ENCODE data around the gene EGFL6. TPM values are rescaled to one million over a fixed set of nuclear protein-coding genes. Genes with fewer than 3 reads are reported as not detected.

EGFL6 gene
- total and polyA plus RNA-seq, 2 of the 4 experiments (the other 2 are of a cell fraction), result not detected

DNA sequence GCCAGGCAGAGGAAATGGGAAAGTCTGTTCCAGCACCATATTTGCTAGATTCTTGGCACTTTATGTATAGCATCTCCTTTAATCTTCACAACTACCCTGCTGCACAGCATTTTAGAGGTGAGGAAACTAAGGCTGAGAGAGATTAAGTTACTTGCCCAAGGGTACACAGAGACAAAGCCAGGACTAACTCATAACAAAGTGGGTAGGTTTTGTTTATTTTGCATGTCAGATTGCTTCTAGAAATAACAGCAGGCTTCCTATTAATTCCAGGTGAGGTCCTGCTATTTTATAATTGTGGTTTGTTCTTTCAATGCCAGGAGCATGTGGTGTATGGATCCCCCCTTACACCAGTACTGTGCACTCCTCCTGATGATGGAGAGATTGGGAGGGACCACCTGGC is 98.5 kb downstream of the EGFL6 start:
- CTCF ChIA-PET, result no interaction called here
- Histone ChIP-seq H4K20me1 (ENCODE audit: insufficient read depth, low read length) (no peaks in the 10 kb centered on the region), H4K8ac (ENCODE audit: low read depth in 2 of 2, low read length in 2 of 2) (no peak overlapping the region), H3K79me1 (ENCODE audit: low read depth in 1 of 2, low read length in 2 of 2) (no peaks in the 10 kb centered on the region), H2AK9ac (replicated peaks; ENCODE audit: low read depth, low read length, poor library complexity) (no peak overlapping the region), H2BK20ac (ENCODE audit: low read depth, low read length) (no peak overlapping the region), H4K5ac (ENCODE audit: low read depth, low read length) (no peak overlapping the region), H2BK15ac (ENCODE audit: low read depth, low read length) (no peak overlapping the region), H3K27ac (ENCODE audit: insufficient read depth, low read length) (no peak overlapping the region), H3K56ac (ENCODE audit: extremely low read depth, insufficient read depth, low read length) (no peak overlapping the region), H3K9me1 (ENCODE audit: insufficient read depth, low read length) (no peaks in the 10 kb centered on the region), H2AK5ac (ENCODE audit: low read depth, low read length) (no peak overlapping the region), H2BK120ac (ENCODE audit: low read depth, low read length) (no peak overlapping the region), H3K18ac (ENCODE audit: low read depth, low read length) (no peak overlapping the region), H3K14ac (replicated peaks; ENCODE audit: low read depth, low read length) (no peak overlapping the region), H4K91ac (ENCODE audit: insufficient read depth, low read depth, low read length) (no peak overlapping the region), H3K36me3 (ENCODE audit: control insufficient read depth, insufficient read depth, low read length) (no peaks in the 10 kb centered on the region), H3K4ac (ENCODE audit: low read depth, low read length) (no peak overlapping the region), H2AFZ (replicated peaks; ENCODE audit: low read length, poor library complexity) (no peak overlapping the region), H3K4me1 (ENCODE audit: control insufficient read depth, insufficient read depth, low read length) (peaks cover 2% of the 10 kb centered on the region; the same call in 1 of the 2 replicates), H3K9ac (ENCODE audit: low read depth, low read length) (no peak overlapping the region), H3K27me3 (ENCODE audit: control insufficient read depth, insufficient read depth, low read length) (peaks cover 27% of the 10 kb centered on the region), H3K4me3 (ENCODE audit: insufficient read depth, low read depth, low read length) (no peak overlapping the region), H2BK5ac (ENCODE audit: low read depth, low read length, poor library complexity, severe bottlenecking) (no peak overlapping the region), H3K9me3 (ENCODE audit: control insufficient read depth, insufficient read depth, low read length) (no peaks in the 10 kb centered on the region), H3K23ac (ENCODE audit: low read depth, low read length) (no peak overlapping the region), H3K4me2 (ENCODE audit: low read depth, low read length) (no peak overlapping the region)
- DNase-seq (no peak), ATAC-seq (ENCODE audit: low read depth) (no peak)
- dilution Hi-C loops (cut with HindIII; ENCODE audit: low sequenced_read_pairs, unreplicated experiment) (no loop called here), intact Hi-C loops (cut with micrococcal nuclease) (no loop called here), in situ Hi-C loops (cut with MboI; ENCODE audit: low sequenced_read_pairs) (no loop called here)
- no TSS peak for BruUV-seq (replicated peaks)
- TF ChIP-seq CEBPB (IDR thresholded peaks at IDR 0.05; ENCODE audit: low read depth, low read length) (no peak), MXI1 (IDR thresholded peaks at IDR 0.05; ENCODE audit: borderline replicate concordance, low read depth, low read length) (no peak), BHLHE40 (IDR thresholded peaks at IDR 0.05; ENCODE audit: low read depth, low read length) (no peak), USF2 (IDR thresholded peaks at IDR 0.05; ENCODE audit: low read depth, low read length) (no peak), CTCF (conservative IDR thresholded peaks at IDR 0.05; ENCODE audit: low read depth, low read length) (no peak)
- POLR2A ChIA-PET (ENCODE audit: unreplicated experiment), result no interaction called here

Measured in IMR-90 (cell line).